HG03460 (cell line): ENCODE data around the gene ASB3.
A peak's percentile ranks its signal among the peaks of the same experiment; 100 is the strongest.
"Not testable (repeated sequence)": the region's sequence is repeated elsewhere in the genome, so short reads cannot be mapped to it uniquely, and the experiment has no call there.

Source experiments
- ATAC-seq: cut with Tn5 transposase; IDR thresholded peaks from one replicate; pipeline ENCODE4 v1.9.1; 2021; ENCODE audit not compliant: unreplicated experiment

ASB3 gene

GRCh38 chr2:53787614-53788289 lies 999 bp upstream of the ASB3 start:
- no peak for ATAC-seq

GRCh38 chr2:53786352-53786704 lies 425 bp downstream of the ASB3 start:
- peak; percentile 15 for ATAC-seq

- no peak for ATAC-seq
Measured at GRCh38 chr2:53785366-53785765, 1.4 kb downstream of the ASB3 start.

- no peak for ATAC-seq
Measured at GRCh38 chr2:53784436-53784835, 2.3 kb downstream of the ASB3 start.

GRCh38 chr2:53782676-53783075 lies 4.1 kb downstream of the ASB3 start:
- no peak for ATAC-seq

GRCh38 chr2:53780056-53780455 lies 6.7 kb downstream of the ASB3 start:
- no peak for ATAC-seq

- ATAC-seq, result no peak
Measured at GRCh38 chr2:53778536-53779162, 8.1 kb downstream of the ASB3 start.

- no peak for ATAC-seq
Measured at GRCh38 chr2:53777134-53777533, 9.6 kb downstream of the ASB3 start.

GRCh38 chr2:53770264-53770663 lies 16.5 kb downstream of the ASB3 start:
- no peak for ATAC-seq

- no peak for ATAC-seq
Measured at GRCh38 chr2:53769318-53769945, 17.3 kb downstream of the ASB3 start.

- peak; percentile 47 for ATAC-seq
Measured at GRCh38 chr2:53768242-53768542, 18.6 kb downstream of the ASB3 start.

- ATAC-seq, result peak; percentile 91
Measured at GRCh38 chr2:53767405-53768241, 19.1 kb downstream of the ASB3 start, which contains the start of gene CHAC2. Gene CHAC2, plus strand, starts transcription at chr2:53767804. Its CDS starts 83 bp downstream, at chr2:53767887.

- ATAC-seq, result no peak
Measured at GRCh38 chr2:53765767-53766166, 21.0 kb downstream of the ASB3 start.

GRCh38 chr2:53757206-53757605 lies 29.5 kb downstream of the ASB3 start:
- ATAC-seq, result not testable (repeated sequence)

GRCh38 chr2:53756644-53757043 lies 30.1 kb downstream of the ASB3 start:
- no peak for ATAC-seq

GRCh38 chr2:53755121-53755520 lies 31.6 kb downstream of the ASB3 start:
- ATAC-seq, result no peak

- no peak for ATAC-seq
Measured at GRCh38 chr2:53753041-53753440, 33.7 kb downstream of the ASB3 start.

GRCh38 chr2:53752385-53752784 lies 34.4 kb downstream of the ASB3 start:
- no peak for ATAC-seq

- ATAC-seq, result peak; percentile 85
Measured at GRCh38 chr2:53751728-53752127, 35.0 kb downstream of the ASB3 start.

- ATAC-seq, result no peak
Measured at GRCh38 chr2:53750041-53750768, 36.5 kb downstream of the ASB3 start.
